Measurements from ENCODE around the gene KIF26B. TPM values are rescaled to one million over a fixed set of nuclear protein-coding genes. Genes with fewer than 3 reads are reported as not detected.

Gene KIF26B
- polyA plus RNA-seq, 2 donors: 0.04 to 0.12 TPM

- no peak overlapping the region for H3K27ac ChIP-seq (ENCODE audit: low read depth in 2 of 2, low read length in 1 of 2)
- 78 to 81% methylated on average over 17 of the region's 17 CpGs for WGBS, 2 donors
- H3K36me3 ChIP-seq (ENCODE audit: control insufficient read depth in 2 of 2, insufficient read depth in 2 of 2, low read length in 1 of 2): no peaks in the 10 kb centered on the region
- no peaks in the 10 kb centered on the region for H3K9me3 ChIP-seq (ENCODE audit: control insufficient read depth in 2 of 2, insufficient read depth in 1 of 2, low read depth in 1 of 2, low read length in 1 of 2)
- no peak overlapping the region for H3K4me3 ChIP-seq (ENCODE audit: low read depth in 1 of 2, low read length in 2 of 2)
- H3K27me3 ChIP-seq (ENCODE audit: control insufficient read depth in 1 of 2, insufficient read depth in 2 of 2, low read length in 2 of 2): no peaks in the 10 kb centered on the region
- H3K4me1 ChIP-seq (ENCODE audit: control insufficient read depth in 2 of 2, insufficient read depth in 2 of 2, low read length in 1 of 2): no peaks in the 10 kb centered on the region
Measured at GRCh38 chr1:245652660-245653427, 498.1 kb downstream of the KIF26B start.

- 62 to 78% methylated on average over 9 of the region's 9 CpGs for WGBS, 2 donors
- no peak overlapping the region for H3K4me3 ChIP-seq (ENCODE audit: low read depth in 1 of 2, low read length in 2 of 2)
Measured at GRCh38 chr1:245654460-245655050, 499.8 kb downstream of the KIF26B start.

GRCh38 chr1:245656189-245656717 lies 501.5 kb downstream of the KIF26B start:
- Histone ChIP-seq H3K27me3 (ENCODE audit: control insufficient read depth in 1 of 2, insufficient read depth in 2 of 2, low read length in 2 of 2) (no peaks in the 10 kb centered on the region), H3K36me3 (ENCODE audit: control insufficient read depth in 2 of 2, insufficient read depth in 2 of 2, low read length in 1 of 2) (no peaks in the 10 kb centered on the region), H3K9me3 (ENCODE audit: control insufficient read depth in 2 of 2, insufficient read depth in 1 of 2, low read depth in 1 of 2, low read length in 1 of 2) (no peaks in the 10 kb centered on the region), H3K4me3 (ENCODE audit: low read depth in 1 of 2, low read length in 2 of 2) (no peak overlapping the region), H3K4me1 (ENCODE audit: control insufficient read depth in 2 of 2, insufficient read depth in 2 of 2, low read length in 1 of 2) (no peaks in the 10 kb centered on the region), H3K27ac (ENCODE audit: low read depth in 2 of 2, low read length in 1 of 2) (no peak overlapping the region)
- WGBS, 2 donors: 88 to 90% methylated on average over 11 of the region's 11 CpGs

More at GRCh38 chr1:245654460-245655050, 499.8 kb downstream of the KIF26B start:
- no peak overlapping the region for H3K27ac ChIP-seq (ENCODE audit: low read depth in 2 of 2, low read length in 1 of 2)
- no peaks in the 10 kb centered on the region for H3K27me3 ChIP-seq (ENCODE audit: control insufficient read depth in 1 of 2, insufficient read depth in 2 of 2, low read length in 2 of 2)
- H3K9me3 ChIP-seq (ENCODE audit: control insufficient read depth in 2 of 2, insufficient read depth in 1 of 2, low read depth in 1 of 2, low read length in 1 of 2): no peaks in the 10 kb centered on the region
- no peaks in the 10 kb centered on the region for H3K4me1 ChIP-seq (ENCODE audit: control insufficient read depth in 2 of 2, insufficient read depth in 2 of 2, low read length in 1 of 2)
- H3K36me3 ChIP-seq (ENCODE audit: control insufficient read depth in 2 of 2, insufficient read depth in 2 of 2, low read length in 1 of 2): no peaks in the 10 kb centered on the region

DNA sequence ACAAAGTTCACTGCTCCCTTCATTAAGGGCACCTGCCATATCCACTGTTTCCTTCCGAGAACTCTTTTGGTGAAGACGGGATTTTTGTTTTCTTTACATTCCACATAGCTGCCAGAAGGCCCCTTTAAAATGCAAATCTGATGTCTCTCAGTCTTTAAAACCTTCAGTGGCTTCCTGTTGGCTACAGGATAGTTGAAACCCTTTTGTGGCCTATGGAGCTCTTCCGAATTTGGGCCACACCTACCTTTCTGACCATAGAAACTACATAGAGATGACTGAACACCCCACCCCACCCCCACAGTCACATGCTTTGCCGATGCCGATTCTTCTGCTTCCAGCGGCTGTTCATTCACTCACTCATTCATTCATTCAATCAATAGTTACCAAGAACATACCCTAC lies 502.6 kb downstream of the KIF26B start:
- 88 to 92% methylated on average over 6 of the region's 6 CpGs for WGBS, 2 donors
- Histone ChIP-seq H3K9me3 (ENCODE audit: control insufficient read depth in 2 of 2, insufficient read depth in 1 of 2, low read depth in 1 of 2, low read length in 1 of 2) (no peaks in the 10 kb centered on the region), H3K27me3 (ENCODE audit: control insufficient read depth in 1 of 2, insufficient read depth in 2 of 2, low read length in 2 of 2) (no peaks in the 10 kb centered on the region), H3K4me1 (ENCODE audit: control insufficient read depth in 2 of 2, insufficient read depth in 2 of 2, low read length in 1 of 2) (no peaks in the 10 kb centered on the region), H3K36me3 (ENCODE audit: control insufficient read depth in 2 of 2, insufficient read depth in 2 of 2, low read length in 1 of 2) (no peaks in the 10 kb centered on the region), H3K4me3 (ENCODE audit: low read depth in 1 of 2, low read length in 2 of 2) (no peak overlapping the region), H3K27ac (ENCODE audit: low read depth in 2 of 2, low read length in 1 of 2) (no peak overlapping the region)

DNA sequence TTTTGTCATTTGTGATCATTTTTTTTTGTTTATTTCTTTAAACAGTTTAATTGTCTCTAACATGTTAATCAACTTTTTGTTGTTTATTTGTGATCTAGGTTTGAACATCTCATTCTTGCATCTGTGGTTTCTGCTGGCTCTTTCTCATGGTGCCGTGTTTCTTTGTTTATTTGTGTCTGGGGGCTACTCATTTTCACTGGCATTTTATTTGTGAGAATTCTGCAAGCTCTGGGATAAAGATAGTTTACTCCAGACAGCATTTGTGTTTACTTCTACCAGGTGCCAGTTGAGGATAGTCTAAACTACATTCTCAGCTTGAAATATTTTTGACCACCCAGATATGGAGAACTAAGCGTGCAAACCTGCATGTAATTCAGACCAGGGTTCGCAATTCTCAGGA lies 508.6 kb downstream of the KIF26B start:
- Histone ChIP-seq H3K27me3 (ENCODE audit: control insufficient read depth in 1 of 2, insufficient read depth in 2 of 2, low read length in 2 of 2) (no peaks in the 10 kb centered on the region), H3K9me3 (ENCODE audit: control insufficient read depth in 2 of 2, insufficient read depth in 1 of 2, low read depth in 1 of 2, low read length in 1 of 2) (no peaks in the 10 kb centered on the region), H3K4me1 (ENCODE audit: control insufficient read depth in 2 of 2, insufficient read depth in 2 of 2, low read length in 1 of 2) (no peaks in the 10 kb centered on the region), H3K27ac (ENCODE audit: low read depth in 2 of 2, low read length in 1 of 2) (no peak overlapping the region), H3K4me3 (ENCODE audit: low read depth in 1 of 2, low read length in 2 of 2) (no peak overlapping the region), H3K36me3 (ENCODE audit: control insufficient read depth in 2 of 2, insufficient read depth in 2 of 2, low read length in 1 of 2) (no peaks in the 10 kb centered on the region)
- WGBS, 2 donors: 84 to 88% methylated on average over 3 of the region's 3 CpGs

- Histone ChIP-seq H3K27me3 (ENCODE audit: control insufficient read depth in 1 of 2, insufficient read depth in 2 of 2, low read length in 2 of 2) (no peaks in the 10 kb centered on the region), H3K36me3 (ENCODE audit: control insufficient read depth in 2 of 2, insufficient read depth in 2 of 2, low read length in 1 of 2) (no peaks in the 10 kb centered on the region), H3K4me3 (ENCODE audit: low read depth in 1 of 2, low read length in 2 of 2) (no peak overlapping the region), H3K27ac (ENCODE audit: low read depth in 2 of 2, low read length in 1 of 2) (no peak overlapping the region), H3K4me1 (ENCODE audit: control insufficient read depth in 2 of 2, insufficient read depth in 2 of 2, low read length in 1 of 2) (no peaks in the 10 kb centered on the region), H3K9me3 (ENCODE audit: control insufficient read depth in 2 of 2, insufficient read depth in 1 of 2, low read depth in 1 of 2, low read length in 1 of 2) (no peaks in the 10 kb centered on the region)
- 94 to 96% methylated on average over 8 of the region's 8 CpGs for WGBS, 2 donors
Measured at GRCh38 chr1:245663841-245664240, 509.1 kb downstream of the KIF26B start.

DNA sequence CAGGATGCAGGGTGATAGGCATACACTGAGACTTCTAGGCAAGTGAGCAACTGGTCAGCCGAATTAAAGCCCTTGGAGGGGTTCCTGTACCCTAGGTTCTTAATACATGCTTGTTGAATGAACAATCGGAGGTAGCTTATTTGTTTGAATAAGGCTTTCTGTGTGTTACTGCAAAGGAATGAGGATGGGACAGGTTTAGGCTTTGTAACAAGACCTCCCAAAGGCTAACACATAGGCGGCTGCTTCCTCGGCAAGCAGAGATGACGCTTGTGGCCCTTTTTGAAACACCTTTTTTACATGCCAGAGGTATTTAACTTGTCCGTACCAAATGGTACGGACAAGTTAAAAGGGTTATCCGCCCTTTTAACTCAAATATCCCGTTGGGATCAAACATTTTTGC lies 511.6 kb downstream of the KIF26B start:
- Histone ChIP-seq H3K4me3 (ENCODE audit: low read depth in 1 of 2, low read length in 2 of 2) (no peak overlapping the region), H3K27me3 (ENCODE audit: control insufficient read depth in 1 of 2, insufficient read depth in 2 of 2, low read length in 2 of 2) (no peaks in the 10 kb centered on the region), H3K27ac (ENCODE audit: low read depth in 2 of 2, low read length in 1 of 2) (no peak overlapping the region), H3K9me3 (ENCODE audit: control insufficient read depth in 2 of 2, insufficient read depth in 1 of 2, low read depth in 1 of 2, low read length in 1 of 2) (no peaks in the 10 kb centered on the region), H3K4me1 (ENCODE audit: control insufficient read depth in 2 of 2, insufficient read depth in 2 of 2, low read length in 1 of 2) (no peaks in the 10 kb centered on the region), H3K36me3 (ENCODE audit: control insufficient read depth in 2 of 2, insufficient read depth in 2 of 2, low read length in 1 of 2) (no peaks in the 10 kb centered on the region)
- 88 to 92% methylated on average over 9 of the region's 9 CpGs for WGBS, 2 donors

- no peaks in the 10 kb centered on the region for H3K4me1 ChIP-seq (ENCODE audit: control insufficient read depth in 2 of 2, insufficient read depth in 2 of 2, low read length in 1 of 2)
- 85 to 89% methylated on average over 5 of the region's 5 CpGs for WGBS, 2 donors
- no peaks in the 10 kb centered on the region for H3K9me3 ChIP-seq (ENCODE audit: control insufficient read depth in 2 of 2, insufficient read depth in 1 of 2, low read depth in 1 of 2, low read length in 1 of 2)
- H3K36me3 ChIP-seq (ENCODE audit: control insufficient read depth in 2 of 2, insufficient read depth in 2 of 2, low read length in 1 of 2): no peaks in the 10 kb centered on the region
- no peak overlapping the region for H3K4me3 ChIP-seq (ENCODE audit: low read depth in 1 of 2, low read length in 2 of 2)
- no peaks in the 10 kb centered on the region for H3K27me3 ChIP-seq (ENCODE audit: control insufficient read depth in 1 of 2, insufficient read depth in 2 of 2, low read length in 2 of 2)
- H3K27ac ChIP-seq (ENCODE audit: low read depth in 2 of 2, low read length in 1 of 2): no peak overlapping the region
Measured at GRCh38 chr1:245671349-245671748, 516.6 kb downstream of the KIF26B start.

- no peaks in the 10 kb centered on the region for H3K27me3 ChIP-seq (ENCODE audit: control insufficient read depth in 1 of 2, insufficient read depth in 2 of 2, low read length in 2 of 2)
- no peaks in the 10 kb centered on the region for H3K36me3 ChIP-seq (ENCODE audit: control insufficient read depth in 2 of 2, insufficient read depth in 2 of 2, low read length in 1 of 2)
- WGBS, 2 donors: 94 to 95% methylated on average over 18 of the region's 18 CpGs
- H3K9me3 ChIP-seq (ENCODE audit: control insufficient read depth in 2 of 2, insufficient read depth in 1 of 2, low read depth in 1 of 2, low read length in 1 of 2): no peaks in the 10 kb centered on the region
- no peak overlapping the region for H3K27ac ChIP-seq (ENCODE audit: low read depth in 2 of 2, low read length in 1 of 2)
- no peaks in the 10 kb centered on the region for H3K4me1 ChIP-seq (ENCODE audit: control insufficient read depth in 2 of 2, insufficient read depth in 2 of 2, low read length in 1 of 2)
- H3K4me3 ChIP-seq (ENCODE audit: low read depth in 1 of 2, low read length in 2 of 2): no peak overlapping the region
Measured at GRCh38 chr1:245671966-245672767, 517.4 kb downstream of the KIF26B start.
